Hematopoietic multipotent progenitor cell treated with erythropoietin and hydrocortisone succinate and interleukin-3 and kit ligand, for 4 days (in vitro differentiated cells): ENCODE measurements around the gene STMN3.

Experiments used
- DNase-seq: peaks from one replicate; pipeline ENCODE4 v3.0.0-alpha.2; 2015

The STMN3 gene

GRCh38 chr20:63653041-63653973 is at the start of gene STMN3:
Gene STMN3 (minus strand): TSS chr20:63653424. CDS start chr20:63653345, 79 bp downstream.
- peak; percentile 96 for DNase-seq

GRCh38 chr20:63702036-63702665 is 48.9 kb upstream of the STMN3 start:
- no peak for DNase-seq

GRCh38 chr20:63701329-63702035 is 48.3 kb upstream of the STMN3 start:
- DNase-seq = no peak

- no peak for DNase-seq
Observed at GRCh38 chr20:63701051-63701328, 47.8 kb upstream of the STMN3 start.

GRCh38 chr20:63700199-63701050 is 47.2 kb upstream of the STMN3 start:
- DNase-seq = no peak

- DNase-seq = no peak
Observed at GRCh38 chr20:63699466-63700198, 46.4 kb upstream of the STMN3 start.

GRCh38 chr20:63698739-63699465 is 45.7 kb upstream of the STMN3 start:
- no peak for DNase-seq

GRCh38 chr20:63697868-63698545 is 44.8 kb upstream of the STMN3 start:
- DNase-seq = no peak

GRCh38 chr20:63697357-63697867 is 44.2 kb upstream of the STMN3 start:
- no peak for DNase-seq

GRCh38 chr20:63696628-63697356 is 43.6 kb upstream of the STMN3 start, which contains the start of gene TNFRSF6B:
Gene TNFRSF6B (plus strand): TSS chr20:63696652. CDS start chr20:63696768, 116 bp downstream.
- DNase-seq = no peak

GRCh38 chr20:63696306-63696627 is 43.0 kb upstream of the STMN3 start:
- peak; percentile 83 for DNase-seq

- no peak for DNase-seq
Observed at GRCh38 chr20:63695424-63696305, 42.4 kb upstream of the STMN3 start.

- DNase-seq = no peak
Observed at GRCh38 chr20:63694584-63695423, 41.6 kb upstream of the STMN3 start.

GRCh38 chr20:63693733-63694583 is 40.7 kb upstream of the STMN3 start:
- no peak for DNase-seq

- DNase-seq = no peak
Observed at GRCh38 chr20:63693083-63693732, 40.0 kb upstream of the STMN3 start.

- no peak for DNase-seq
Observed at GRCh38 chr20:63692436-63693082, 39.3 kb upstream of the STMN3 start.
